ENCODE data around the gene SYNGAP1. TPM values are rescaled to one million over a fixed set of nuclear protein-coding genes. Genes with fewer than 3 reads are reported as not detected.

The SYNGAP1 gene
- total RNA-seq, 1 experiment from 2014 or later = 18.3 TPM

GRCh38 chr6:33504486-33504885 lies 84.6 kb downstream of the SYNGAP1 start:
- peaks cover 3% of the 10 kb centered on the region; the same call in 1 of the 2 replicates for H3K9me3 ChIP-seq
- intact Hi-C loops (cut with micrococcal nuclease; ENCODE audit: unreplicated experiment) = no loop called here
- H3K9me3 Mint-ChIP-seq (ENCODE audit: unreplicated experiment) = no peaks in the 10 kb centered on the region
- H3K4me3 Mint-ChIP-seq (ENCODE audit: unreplicated experiment) = no peak overlapping the region
- CTCF ChIA-PET = interaction anchor here (0.6 kb wide), 1 partner anchor 25 kb away, joined by 7 read pairs; no protein-coding TSS in a partner anchor
- no peaks in the 10 kb centered on the region for H3K36me3 ChIP-seq (ENCODE audit: control insufficient read depth, insufficient read depth, low read length)
- peak overlapping the region; percentile 96 for H3K27ac Mint-ChIP-seq (ENCODE audit: unreplicated experiment)
- H3K27me3 ChIP-seq (replicated peaks; ENCODE audit: control insufficient read depth, insufficient read depth, low read length) = no peaks in the 10 kb centered on the region
- H3K4me1 ChIP-seq = peaks cover 17% of the 10 kb centered on the region
- H3K27me3 Mint-ChIP-seq (ENCODE audit: insufficient read depth, unreplicated experiment) = no peaks in the 10 kb centered on the region
- POLR2A ChIA-PET = no interaction called here
- BruUV-seq (replicated peaks) = no TSS peak
- DNase-seq = no peak
- peaks cover 25% of the 10 kb centered on the region for H3K4me1 Mint-ChIP-seq (ENCODE audit: low read depth, unreplicated experiment)
- TF ChIP-seq CTCF (IDR thresholded peaks at IDR 0.05; ENCODE audit: insufficient read depth in 1 of 2, low read depth in 1 of 2, low read length in 1 of 2, severe bottlenecking in 1 of 2, unreplicated experiment in 1 of 2) = no peak
- H3K36me3 Mint-ChIP-seq (ENCODE audit: insufficient read depth, unreplicated experiment) = peaks cover 9% of the 10 kb centered on the region
- no peak overlapping the region for H3K4me3 ChIP-seq (ENCODE audit: low read depth, low read length)

Small RNA genes within 50 kb of the gene (microRNA-seq; reads per million reads assigned to microRNA genes)
- gene MIR5004 = not detected

Other genes with a start within 250 kb of the SYNGAP1 start
- 1.3 and 1.5 TPM in 2 replicates for gene COL11A2, start 227.6 kb upstream of the SYNGAP1 start, total RNA-seq (2022)
- 29.5 and 30.4 TPM in 2 replicates for gene RXRB, start 219.4 kb upstream of the SYNGAP1 start, total RNA-seq (2022)
- gene SLC39A7, start 219.2 kb upstream of the SYNGAP1 start, total RNA-seq (2022) = 140 and 141 TPM in 2 replicates
- 10.0 and 12.5 TPM in 2 replicates for gene HSD17B8, start 215.4 kb upstream of the SYNGAP1 start, total RNA-seq (2022)
- 31.3 and 32.0 TPM in 2 replicates for gene RING1, start 211.6 kb upstream of the SYNGAP1 start, total RNA-seq (2022)
- 55.1 and 55.6 TPM in 2 replicates for gene VPS52, start 148.2 kb upstream of the SYNGAP1 start, total RNA-seq (2022)
- 2,340 and 2,366 TPM in 2 replicates for gene RPS18, start 148.0 kb upstream of the SYNGAP1 start, total RNA-seq (2022)
- gene B3GALT4, start 142.9 kb upstream of the SYNGAP1 start, total RNA-seq (2022) = 0.34 and 0.67 TPM in 2 replicates
- 58.2 and 62.2 TPM in 2 replicates for gene WDR46, start 130.8 kb upstream of the SYNGAP1 start, total RNA-seq (2022)
- 65.9 and 81.8 TPM in 2 replicates for gene PFDN6, start 130.5 kb upstream of the SYNGAP1 start, total RNA-seq (2022)
- 70.7 and 71.3 TPM in 2 replicates for gene RGL2, start 121.1 kb upstream of the SYNGAP1 start, total RNA-seq (2022)
- 36.7 and 43.9 TPM in 2 replicates for gene TAPBP, start 106.0 kb upstream of the SYNGAP1 start, total RNA-seq (2022)
- 11.5 and 12.6 TPM in 2 replicates for gene ZBTB22, start 102.3 kb upstream of the SYNGAP1 start, total RNA-seq (2022)
- gene DAXX, start 97.1 kb upstream of the SYNGAP1 start, total RNA-seq (2022) = 46.1 and 48.2 TPM in 2 replicates
- 65.3 and 65.4 TPM in 2 replicates for gene KIFC1, start 28.2 kb upstream of the SYNGAP1 start, total RNA-seq (2022)
- 23.6 and 26.4 TPM in 2 replicates for gene PHF1, start 9.1 kb upstream of the SYNGAP1 start, total RNA-seq (2022)
- gene CUTA, start 2.0 kb upstream of the SYNGAP1 start, total RNA-seq (2022) = 166 and 177 TPM in 2 replicates
- gene ZBTB9, start 34.5 kb downstream of the SYNGAP1 start, total RNA-seq (2022) = 11.4 and 12.5 TPM in 2 replicates
- 28.5 and 29.4 TPM in 2 replicates for gene BAK1, start 160.2 kb downstream of the SYNGAP1 start, total RNA-seq (2022)
- 42.1 and 50.5 TPM in 2 replicates for gene ITPR3, start 201.3 kb downstream of the SYNGAP1 start, total RNA-seq (2022)